Jurkat, Clone E6-1 (cell line): Measurements from ENCODE around the gene TACC2.
"Not testable (repeated sequence)": the region's sequence is repeated elsewhere in the genome, so short reads cannot be mapped to it uniquely, and the experiment has no call there.

Experiments
- DNase-seq: peaks from one replicate; pipeline ENCODE4 v3.0.0-alpha.2; 2011; ENCODE audit warnings: low read depth, low spot score
- H3K4me3 ChIP-seq: 2 replicates; pipeline ENCODE4 v1.5.1; 2011; ENCODE audit warnings: mild to moderate bottlenecking, low read length, control low read depth, moderate library complexity

TACC2 gene

DNA sequence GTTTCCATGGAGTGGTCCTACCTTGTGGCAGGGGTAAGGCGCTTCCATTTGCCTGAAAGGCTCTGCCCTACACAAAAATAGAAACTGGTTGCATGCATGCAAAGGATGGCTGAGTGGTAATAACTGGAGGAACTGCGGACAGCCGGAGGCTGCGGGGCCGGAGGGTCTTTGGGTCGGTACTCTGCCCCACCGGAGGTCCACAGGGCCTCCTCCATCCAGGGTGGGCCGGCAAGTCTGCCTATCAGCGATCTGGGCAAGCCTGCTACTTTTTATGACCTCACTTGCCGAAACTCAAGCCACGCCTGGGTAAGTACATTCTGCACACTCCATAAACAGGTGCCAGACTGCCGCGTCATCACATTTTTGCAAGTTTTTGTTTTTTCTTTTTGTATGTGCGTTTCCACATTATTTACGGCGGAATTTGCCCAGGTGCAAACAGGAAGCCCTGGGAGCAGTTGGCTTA lies 30.0 kb downstream of the TACC2 start:
- H3K4me3 ChIP-seq, result no peak overlapping the region
- no peak for DNase-seq

DNA sequence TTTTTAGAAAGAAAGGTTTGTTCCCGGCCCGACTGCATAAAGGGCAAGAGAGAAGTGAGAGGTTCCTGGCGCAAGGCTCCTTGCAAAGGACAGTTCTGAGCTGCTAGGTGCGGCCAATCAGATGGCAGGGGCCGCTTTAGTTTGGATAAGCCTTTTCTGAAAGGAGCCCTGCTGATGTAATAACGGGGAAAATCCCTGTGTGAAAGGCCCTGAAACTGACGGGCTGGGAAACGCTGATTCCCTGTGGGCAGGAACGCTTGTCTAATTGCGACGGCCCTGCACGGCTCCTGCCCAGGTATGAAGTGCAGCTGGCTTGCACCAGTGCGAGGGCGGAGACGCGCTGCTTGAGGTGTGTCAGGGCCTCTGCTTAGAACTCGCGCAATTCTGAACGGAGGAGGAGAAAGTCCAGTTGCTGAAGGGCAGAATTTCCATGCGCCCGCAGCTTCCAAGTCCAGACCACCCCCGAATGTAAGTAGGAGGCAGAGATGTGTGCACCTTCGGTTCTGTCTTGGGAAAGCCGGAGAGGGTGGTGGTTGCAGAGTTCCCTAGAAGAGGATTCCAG lies 30.5 kb downstream of the TACC2 start:
- DNase-seq, result no peak
- H3K4me3 ChIP-seq, result no peak overlapping the region

DNA sequence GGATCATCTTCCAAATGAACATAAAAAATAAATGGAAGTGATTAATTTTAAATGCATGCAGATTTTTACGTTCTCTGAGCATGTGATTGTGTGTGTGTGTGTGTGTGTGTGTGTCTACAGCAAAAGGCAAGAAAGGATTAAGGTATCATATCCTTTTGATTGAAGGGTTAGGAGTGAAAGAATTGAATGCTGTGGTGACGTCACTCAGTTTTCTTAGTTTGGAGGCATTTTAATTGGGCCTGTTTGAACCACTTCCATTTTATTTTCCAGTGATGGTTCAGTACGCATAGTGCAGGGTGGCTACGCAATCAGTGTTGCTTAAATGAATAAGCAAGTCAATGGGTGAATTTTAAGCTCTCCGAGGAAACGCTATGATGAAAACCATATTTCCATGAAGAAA lies 31.3 kb downstream of the TACC2 start:
- no peak overlapping the region for H3K4me3 ChIP-seq
- DNase-seq, result no peak

DNA sequence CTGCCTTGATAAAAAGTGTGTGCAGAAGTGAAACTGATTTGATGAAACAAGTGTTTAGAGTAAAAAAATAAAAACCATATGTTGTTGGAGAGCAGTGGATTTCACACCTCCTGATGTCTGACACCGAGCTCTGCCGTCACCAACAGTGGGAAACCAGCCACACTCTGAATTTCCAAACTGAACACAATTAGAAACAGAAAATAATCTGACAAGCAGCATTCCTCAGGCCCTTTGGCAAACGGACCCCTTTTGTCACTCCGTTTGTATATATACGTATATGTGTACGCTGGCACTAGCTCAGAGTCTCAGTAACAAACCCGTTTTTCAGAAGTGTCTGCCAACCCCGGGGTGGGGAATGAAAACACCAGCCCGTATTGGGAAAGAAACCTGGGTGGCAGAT lies 32.4 kb downstream of the TACC2 start:
- no peak overlapping the region for H3K4me3 ChIP-seq
- no peak for DNase-seq

DNA sequence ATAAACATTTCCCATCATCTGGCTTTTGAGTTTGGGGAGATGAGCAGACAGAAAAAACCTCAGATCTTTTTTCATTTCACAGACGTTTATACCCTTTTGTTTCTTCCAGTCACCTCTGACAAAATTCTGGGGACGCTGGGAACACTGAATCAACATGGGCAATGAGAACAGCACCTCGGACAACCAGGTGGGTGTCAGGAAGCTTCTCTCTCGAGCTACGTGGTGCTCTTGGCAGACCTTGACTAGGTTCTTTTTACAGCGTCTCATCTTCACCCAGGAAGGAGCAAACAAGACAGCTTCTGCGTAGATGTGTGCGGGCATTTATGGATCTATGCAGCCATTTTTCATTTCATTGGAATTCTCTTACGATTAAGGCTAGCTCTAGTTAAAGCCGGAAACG lies 32.9 kb downstream of the TACC2 start:
- DNase-seq, result no peak
- H3K4me3 ChIP-seq, result no peak overlapping the region

DNA sequence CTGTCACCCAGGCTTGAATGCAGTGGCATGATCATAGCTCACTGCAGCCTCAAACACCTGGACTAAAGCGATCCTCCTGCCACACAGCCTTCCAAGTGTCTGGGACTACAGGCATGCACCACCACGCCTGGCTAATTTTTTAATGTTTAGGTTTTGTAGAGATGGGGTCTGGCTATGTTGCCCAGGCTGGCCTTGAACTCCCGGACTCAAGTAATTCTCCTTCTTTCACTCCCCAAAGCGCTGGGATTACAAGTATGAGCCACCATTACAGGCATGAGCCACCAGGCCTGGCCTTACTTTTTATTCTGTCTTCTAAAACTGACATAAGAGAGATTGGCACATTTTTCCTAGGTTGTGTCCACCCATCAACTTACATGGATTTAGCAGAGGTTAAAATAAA lies 33.3 kb downstream of the TACC2 start:
- no peak overlapping the region for H3K4me3 ChIP-seq
- DNase-seq, result no peak

DNA sequence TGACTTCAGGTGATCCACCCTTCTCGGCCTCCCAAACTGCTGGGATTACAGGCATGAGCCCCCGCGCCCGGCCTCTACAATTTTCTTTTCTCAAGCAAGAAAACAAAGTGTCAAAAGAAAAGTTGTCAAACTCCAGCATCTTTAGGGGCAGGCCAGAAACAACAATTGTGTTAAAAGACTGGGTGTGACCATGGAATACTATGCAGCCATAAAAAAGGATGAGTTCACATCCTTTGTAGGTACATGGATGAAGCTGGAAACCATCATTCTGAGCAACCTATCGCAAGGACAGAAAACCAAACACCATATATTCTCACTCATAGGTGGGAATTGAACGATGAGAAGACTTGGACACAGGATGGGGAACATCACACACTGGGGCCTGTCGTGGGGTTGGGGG lies 34.3 kb downstream of the TACC2 start:
- not testable (repeated sequence) for DNase-seq, H3K4me3 ChIP-seq

DNA sequence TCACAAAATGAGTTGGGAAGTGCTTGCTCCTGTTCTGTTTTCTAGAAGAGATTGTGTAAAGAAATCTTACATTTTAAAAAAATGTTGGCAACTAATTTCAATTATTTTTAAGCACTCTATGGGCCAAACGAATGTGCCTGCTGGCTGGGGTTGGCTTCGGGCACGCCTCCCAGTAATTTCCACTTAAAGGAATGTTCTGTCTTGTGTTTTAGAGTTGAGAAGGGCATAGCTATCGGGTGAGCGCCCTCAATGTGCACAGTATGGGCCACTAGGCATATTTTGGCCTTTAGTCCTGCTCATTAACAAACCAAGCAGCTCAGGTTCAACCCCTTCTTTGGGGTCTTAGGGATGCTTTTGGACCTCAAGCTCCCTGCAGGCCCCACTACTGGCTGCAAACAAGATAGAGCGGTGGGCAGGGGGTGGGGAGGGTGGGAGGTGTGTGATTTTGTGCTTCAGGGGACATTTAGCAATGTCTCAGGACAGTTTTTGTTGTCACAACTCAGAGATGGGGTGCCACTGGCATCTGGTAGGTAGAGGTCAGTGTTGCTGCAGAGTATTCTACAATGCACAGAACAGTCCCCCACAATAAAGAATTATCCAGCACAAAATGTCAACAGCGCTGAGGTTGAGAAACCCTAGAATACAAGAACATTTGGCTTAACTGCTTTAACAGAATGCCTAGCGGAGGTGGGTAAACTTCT lies 40.7 kb downstream of the TACC2 start:
- H3K4me3 ChIP-seq, result no peak overlapping the region
- DNase-seq, result no peak

DNA sequence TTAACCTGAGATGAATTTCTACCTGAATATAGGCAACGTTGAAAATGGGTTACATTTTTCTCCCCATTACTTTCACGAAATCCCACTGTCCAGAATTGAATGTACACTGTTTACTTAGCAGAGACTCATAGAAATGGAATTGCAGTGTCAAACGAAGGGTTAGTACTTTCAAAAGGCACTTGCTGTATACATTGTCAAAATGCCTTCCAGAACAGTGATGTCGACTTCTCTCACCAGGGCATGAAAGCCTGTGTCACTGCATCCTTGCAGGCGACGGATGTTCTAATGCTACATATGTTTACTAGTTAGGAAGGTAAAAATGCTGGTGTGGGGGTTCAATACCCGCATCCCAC lies 41.2 kb downstream of the TACC2 start:
- no peak overlapping the region for H3K4me3 ChIP-seq
- no peak for DNase-seq

DNA sequence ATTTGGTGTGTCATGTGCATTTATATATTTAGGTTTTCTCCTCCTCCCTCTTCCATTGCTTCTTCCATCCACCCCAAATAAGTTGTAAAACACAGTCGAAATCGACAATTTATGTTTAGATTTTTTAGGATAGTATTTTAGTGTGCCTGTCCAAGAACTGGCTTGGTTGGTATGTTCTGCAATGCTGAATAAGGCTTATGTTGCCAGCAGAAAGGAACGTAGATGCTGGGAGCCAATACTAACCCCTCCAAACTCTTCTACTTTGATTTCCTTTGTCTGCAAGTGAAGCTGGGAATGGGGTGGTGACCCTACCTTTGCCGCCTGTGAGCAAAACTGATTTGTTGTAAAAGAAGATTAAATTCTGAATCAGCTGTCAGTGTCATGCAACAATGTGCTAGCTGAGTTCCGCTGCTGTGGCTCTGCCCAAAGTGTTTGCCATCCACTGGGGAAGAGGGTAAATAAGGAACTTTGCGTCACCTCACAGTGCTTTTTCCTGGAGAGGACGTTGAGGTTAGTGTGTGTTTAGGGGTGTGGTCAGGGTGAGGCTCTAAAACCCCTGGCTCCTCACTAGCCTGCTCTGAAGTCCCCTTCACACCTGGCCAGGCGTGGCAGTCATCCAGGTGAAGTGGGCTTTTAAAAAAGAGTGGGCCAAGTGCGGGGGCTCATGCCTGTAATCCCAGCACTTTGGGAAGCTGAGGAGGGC lies 44.4 kb downstream of the TACC2 start:
- no peak for DNase-seq
- no peak overlapping the region for H3K4me3 ChIP-seq

DNA sequence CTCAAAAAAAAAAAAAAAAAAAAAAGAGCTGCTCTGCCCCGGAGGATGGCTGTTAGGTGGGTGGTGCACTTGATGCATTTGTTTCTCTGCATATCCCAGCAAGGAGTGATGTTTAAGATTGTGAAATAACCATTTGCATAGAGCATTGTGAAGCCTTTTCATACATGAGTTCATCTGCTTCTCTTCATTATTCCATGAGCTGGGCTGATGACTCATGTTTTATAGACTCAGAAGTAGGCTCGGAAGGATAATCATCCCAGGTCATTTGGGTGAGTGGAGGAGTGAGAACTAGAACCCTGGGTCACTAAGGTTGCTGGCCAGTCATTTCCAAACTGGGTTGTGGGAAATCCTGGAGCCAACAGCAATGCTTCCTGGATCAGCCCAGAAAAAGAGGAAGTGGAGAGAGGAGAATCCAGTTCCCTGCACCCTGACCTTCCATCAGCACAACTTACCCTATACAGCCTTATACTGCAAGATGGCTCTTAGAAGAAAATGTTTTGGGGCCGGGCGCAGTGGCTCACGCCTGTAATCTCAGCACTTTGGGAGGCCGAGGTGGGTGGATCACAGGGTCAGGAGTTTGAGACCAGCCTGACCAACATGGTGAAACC lies 45.3 kb downstream of the TACC2 start:
- no peak overlapping the region for H3K4me3 ChIP-seq
- no peak for DNase-seq

DNA sequence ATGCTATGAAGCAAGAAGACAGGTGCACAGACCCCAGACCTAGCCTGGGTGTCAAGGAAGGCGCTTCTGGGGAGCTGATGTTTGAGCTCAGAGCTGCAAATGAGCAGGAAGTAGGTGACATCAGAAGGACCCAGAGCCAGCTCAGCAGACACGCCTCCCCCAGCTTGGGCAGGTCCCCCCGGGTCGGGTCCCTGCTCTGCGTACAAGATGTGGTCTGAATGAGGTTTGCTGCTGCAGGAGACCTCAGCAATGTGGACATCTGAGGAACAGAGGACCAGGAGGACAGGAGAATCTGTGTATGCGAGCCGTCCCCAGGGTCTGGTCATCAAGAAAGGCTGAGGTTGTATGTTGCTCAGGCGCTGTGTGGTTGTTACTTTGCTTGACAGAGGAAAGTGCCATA lies 51.8 kb downstream of the TACC2 start:
- no peak for DNase-seq
- no peak overlapping the region for H3K4me3 ChIP-seq

DNA sequence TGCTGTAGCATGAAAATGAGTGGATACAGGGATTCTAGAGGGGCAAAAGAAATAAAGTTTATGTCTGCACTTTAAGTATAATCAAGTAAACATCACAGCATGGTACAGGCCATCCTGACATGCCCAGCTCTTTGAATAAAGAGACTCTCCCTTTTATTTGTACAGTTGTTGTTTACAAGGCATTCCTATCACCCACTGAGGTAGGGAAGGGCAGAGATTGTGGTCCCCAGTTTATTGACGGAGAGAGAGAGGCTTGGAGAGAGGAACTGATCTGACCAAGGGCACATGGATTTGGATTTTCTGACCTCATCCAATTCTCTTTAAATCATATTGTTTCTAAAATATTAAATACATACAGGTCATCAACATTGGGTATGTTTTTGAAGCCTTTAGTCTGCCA lies 53.9 kb downstream of the TACC2 start:
- no peak overlapping the region for H3K4me3 ChIP-seq

DNA sequence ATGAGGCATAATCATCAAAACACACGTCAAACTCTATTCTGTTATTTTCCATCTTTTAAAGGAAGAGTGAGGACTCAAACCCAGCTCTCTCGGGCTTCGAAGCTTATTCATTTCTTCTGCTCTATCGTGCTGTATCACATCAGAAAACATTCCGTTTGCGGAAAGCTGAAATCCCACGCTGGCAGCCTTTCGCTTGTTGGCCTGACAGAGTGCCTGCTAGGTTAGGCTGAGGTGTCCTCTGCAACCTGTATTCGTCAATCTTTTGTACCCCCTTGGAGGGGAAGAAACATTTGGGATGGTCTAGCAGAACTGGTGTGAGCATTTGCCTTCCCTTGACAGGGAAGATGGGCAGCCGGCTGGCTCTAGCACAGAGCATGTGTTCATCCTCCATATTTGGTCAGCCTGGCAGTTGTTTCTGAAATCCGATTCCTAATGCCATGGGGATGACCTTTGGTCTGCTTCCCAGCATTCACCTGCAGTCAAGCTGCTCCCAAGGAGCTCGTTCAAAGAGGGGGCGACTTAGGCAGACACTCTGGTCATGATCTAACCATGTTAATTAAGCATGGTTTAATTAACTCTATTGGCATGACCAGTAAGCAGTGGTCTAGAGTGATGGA lies 55.2 kb downstream of the TACC2 start:
- DNase-seq, result no peak
- no peak overlapping the region for H3K4me3 ChIP-seq

More for the DNA sequence above, 53.9 kb downstream of the TACC2 start:
- DNase-seq, result no peak

DNA sequence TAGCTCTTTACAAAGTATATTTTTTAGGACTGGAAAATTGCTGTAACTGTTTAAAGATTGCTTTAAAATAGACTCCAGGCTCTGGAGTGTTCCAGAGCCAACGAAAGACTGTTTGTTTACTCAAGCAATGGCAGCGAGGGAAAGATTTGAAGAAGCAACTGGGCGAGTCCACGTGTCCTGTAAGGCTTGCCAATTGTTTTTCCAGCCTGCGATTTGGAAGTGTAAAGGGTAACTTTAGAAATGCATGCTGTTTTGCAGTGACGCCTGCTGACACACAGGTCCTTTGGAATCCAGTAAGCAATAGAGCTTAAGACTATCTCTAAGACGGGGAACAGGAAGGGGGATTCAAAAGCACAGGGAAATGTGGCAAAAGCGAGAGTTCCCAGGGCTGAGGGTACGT lies 55.8 kb downstream of the TACC2 start:
- H3K4me3 ChIP-seq, result no peak overlapping the region
- no peak for DNase-seq

DNA sequence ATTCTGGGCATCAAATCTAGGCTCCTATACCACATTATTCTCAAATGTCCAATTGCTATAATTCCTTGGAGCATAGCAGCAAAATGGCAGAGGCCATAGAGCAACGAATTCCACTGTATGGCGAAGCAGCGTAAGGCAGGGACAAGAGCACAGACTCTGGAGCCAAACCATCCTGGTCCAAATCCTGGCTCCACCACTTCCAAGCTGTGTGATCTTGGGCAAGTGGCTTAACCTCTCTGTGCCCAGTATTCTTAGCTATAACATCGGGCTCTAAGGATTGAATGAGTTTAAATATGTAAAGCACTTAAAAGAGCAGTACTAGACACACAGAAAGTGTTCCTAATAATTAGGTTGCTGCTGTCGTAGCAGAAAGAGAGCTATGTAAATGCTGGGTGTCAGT lies 56.2 kb downstream of the TACC2 start:
- DNase-seq, result no peak
- no peak overlapping the region for H3K4me3 ChIP-seq

DNA sequence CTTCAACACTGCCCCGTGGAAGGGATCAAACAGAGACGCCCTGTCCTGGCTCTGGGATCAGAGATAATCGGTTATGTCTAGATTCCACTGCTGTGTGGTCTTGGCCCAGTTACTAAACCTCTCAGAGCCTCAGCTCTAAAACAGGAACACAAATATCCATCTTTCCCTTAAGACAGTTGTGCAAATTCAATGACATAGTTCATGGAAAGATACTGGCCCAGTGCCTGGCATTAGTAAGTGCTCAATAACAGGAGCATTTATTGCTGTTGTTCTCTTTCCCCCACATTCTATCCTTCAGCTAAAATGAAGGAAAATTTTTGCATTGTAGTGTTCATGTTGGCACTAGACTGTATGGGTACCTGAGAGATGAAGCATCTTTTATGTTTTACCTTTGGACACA lies 58.6 kb downstream of the TACC2 start:
- H3K4me3 ChIP-seq, result no peak overlapping the region
- no peak for DNase-seq

DNA sequence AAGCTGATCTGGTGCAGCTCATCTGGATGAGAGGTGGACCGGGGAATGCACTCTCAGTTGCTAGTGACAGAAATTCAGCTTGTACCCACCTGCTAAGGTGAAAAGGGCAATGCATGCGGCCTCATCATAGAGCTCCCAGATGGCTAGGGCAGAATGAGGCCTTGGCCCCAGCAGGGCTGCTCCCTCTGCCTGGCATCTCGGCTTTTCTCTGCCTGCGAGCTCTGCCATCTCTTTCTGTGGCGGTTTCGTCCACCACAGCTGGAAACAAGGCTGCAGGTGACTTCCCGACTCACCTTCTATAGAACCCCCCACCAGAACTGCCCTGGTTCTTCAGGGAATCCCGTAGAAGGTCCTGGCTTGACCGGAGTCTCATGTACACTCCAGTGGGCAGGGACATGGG lies 60.1 kb downstream of the TACC2 start:
- DNase-seq, result no peak
- no peak overlapping the region for H3K4me3 ChIP-seq

DNA sequence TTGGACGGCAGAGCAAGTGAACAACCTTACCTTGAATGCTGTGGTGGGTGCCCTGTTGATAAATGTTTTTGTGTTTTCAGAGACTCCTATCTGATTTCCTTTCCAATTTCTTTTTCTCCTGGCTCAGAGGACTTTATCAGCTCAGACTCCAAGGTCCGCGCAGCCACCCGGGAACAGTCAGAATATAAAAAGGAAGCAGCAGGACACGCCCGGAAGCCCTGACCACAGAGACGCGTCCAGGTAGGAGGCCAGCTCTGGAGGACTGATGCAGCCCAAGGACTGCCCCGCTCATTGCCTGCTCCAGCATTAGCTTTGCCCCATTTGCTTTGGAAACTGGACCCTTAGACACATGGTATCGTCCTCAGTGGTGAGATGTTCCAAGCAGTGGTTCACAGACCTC lies 61.3 kb downstream of the TACC2 start:
- no peak overlapping the region for H3K4me3 ChIP-seq

DNA sequence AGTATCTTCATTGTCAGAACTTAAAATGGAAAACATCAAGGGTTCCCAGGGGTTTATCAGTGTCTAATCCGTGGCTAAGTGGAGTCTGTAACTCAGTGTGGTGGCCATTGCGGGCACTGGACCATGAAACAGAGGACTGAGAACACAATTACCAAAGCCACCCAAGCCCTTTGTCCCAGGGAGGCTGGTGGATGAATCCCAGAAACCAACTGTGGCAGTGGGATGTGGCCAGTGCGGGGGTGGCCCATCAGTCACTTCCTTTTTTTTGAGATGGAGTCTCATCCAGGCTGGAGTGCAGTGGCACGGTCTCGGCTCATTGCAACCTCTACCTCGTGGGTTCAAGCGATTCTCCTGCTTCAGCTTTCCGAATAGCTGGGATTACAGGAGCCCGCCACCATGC lies 61.8 kb downstream of the TACC2 start:
- no peak for DNase-seq
- H3K4me3 ChIP-seq, result no peak overlapping the region

More for the DNA sequence above, 61.3 kb downstream of the TACC2 start:
- DNase-seq, result no peak
